ENCODE results near the gene UNG. TPM values are rescaled to one million over a fixed set of nuclear protein-coding genes. Genes with fewer than 3 reads are reported as not detected.

The UNG gene
- total and polyA plus RNA-seq, 9 of the 15 experiments (the other 6 are each of a cell fraction or from before 2014, with no cell fraction given), result 8.4 to 59.8 (median 41.0) TPM

DNA sequence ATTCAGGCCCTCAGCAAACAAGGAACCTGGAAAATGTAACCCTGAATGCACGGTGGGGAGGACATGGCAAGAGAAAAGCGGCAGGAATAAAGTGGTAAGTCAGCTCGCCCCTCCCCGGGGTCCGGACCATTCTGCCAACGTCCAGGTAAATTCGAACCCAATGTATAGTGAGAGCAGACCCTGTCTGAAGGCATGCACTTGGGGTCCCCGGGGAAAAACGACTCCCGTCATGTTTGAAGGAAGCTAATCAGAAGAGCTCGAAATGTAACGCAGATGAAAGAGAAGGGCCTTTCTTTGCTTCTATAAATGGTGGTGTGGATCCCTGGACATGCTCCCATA lies 19.2 kb downstream of the UNG start:
- Histone ChIP-seq H3K4me2 (ENCODE audit: insufficient read depth, low read length) (no peak overlapping the region), H3K27ac (ENCODE audit: extremely low read depth, low read depth, low read length) (no peak overlapping the region), H3K36me3 (ENCODE audit: control insufficient read depth, insufficient read depth, low read length) (no peaks in the 10 kb centered on the region), H2AFZ (ENCODE audit: low read depth, low read length) (no peak overlapping the region), H3K27me3 (ENCODE audit: control insufficient read depth in 2 of 2, insufficient read depth in 2 of 2, low read length in 2 of 2) (peaks cover 0 to 2% of the 10 kb centered on the region in 2 experiments; a peak in 2 of 5 replicates), H3K9me3 (replicated peaks; ENCODE audit: control insufficient read depth, insufficient read depth, low read depth, low read length) (no peaks in the 10 kb centered on the region), H4K20me1 (replicated peaks; ENCODE audit: control insufficient read depth, insufficient read depth, low read length) (no peaks in the 10 kb centered on the region), H3K4me3 (no peak overlapping the region), H3K9ac (ENCODE audit: insufficient read depth in 1 of 2, low read depth in 2 of 2, low read length in 2 of 2) (no peak overlapping the region), H3K4me1 (replicated peaks in 1 of 2; ENCODE audit: control insufficient read depth in 2 of 2, insufficient read depth in 2 of 2, low read length in 2 of 2) (peaks cover 3 to 7% of the 10 kb centered on the region in 2 experiments), H3K79me2 (ENCODE audit: control insufficient read depth, insufficient read depth, low read length) (no peaks in the 10 kb centered on the region), H3K9me1 (ENCODE audit: control insufficient read depth, insufficient read depth, low read length) (no peaks in the 10 kb centered on the region)
- intact Hi-C loops (cut with micrococcal nuclease) (no loop called here), in situ Hi-C loops (cut with MboI) (loop anchor here (10.0 kb wide), 1 partner anchor 268 kb away; no protein-coding TSS in a partner anchor)
- TF ChIP-seq SAP30 (IDR thresholded peaks at IDR 0.05; ENCODE audit: borderline replicate concordance, insufficient read depth, low read depth, low read length, poor library complexity, severe bottlenecking), result no peak
- TF ChIP-seq, protein P1, sequence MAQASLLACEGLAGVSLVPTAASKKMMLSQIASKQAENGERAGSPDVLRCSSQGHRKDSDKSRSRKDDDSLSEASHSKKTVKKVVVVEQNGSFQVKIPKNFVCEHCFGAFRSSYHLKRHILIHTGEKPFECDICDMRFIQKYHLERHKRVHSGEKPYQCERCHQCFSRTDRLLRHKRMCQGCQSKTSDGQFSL (CRISPR knock-in tag; IDR thresholded peaks at IDR 0.05), result no peak
- TF ChIP-seq, protein P1 (tag; IDR thresholded peaks at IDR 0.05), result no peak
- TF ChIP-seq, protein P2, sequence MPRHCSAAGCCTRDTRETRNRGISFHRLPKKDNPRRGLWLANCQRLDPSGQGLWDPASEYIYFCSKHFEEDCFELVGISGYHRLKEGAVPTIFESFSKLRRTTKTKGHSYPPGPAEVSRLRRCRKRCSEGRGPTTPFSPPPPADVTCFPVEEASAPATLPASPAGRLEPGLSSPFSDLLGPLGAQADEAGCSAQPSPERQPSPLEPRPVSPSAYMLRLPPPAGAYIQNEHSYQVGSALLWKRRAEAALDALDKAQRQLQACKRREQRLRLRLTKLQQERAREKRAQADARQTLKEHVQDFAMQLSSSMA (CRISPR knock-in tag; IDR thresholded peaks at IDR 0.05), result no peak
- TF ChIP-seq SNRNP70 (optimal IDR thresholded peaks at IDR 0.05; ENCODE audit: low read depth, low read length), result no peak
- TF ChIP-seq RBM39 (optimal IDR thresholded peaks at IDR 0.05; ENCODE audit: low read depth, low read length), result no peak
- TF ChIP-seq, protein P3, sequence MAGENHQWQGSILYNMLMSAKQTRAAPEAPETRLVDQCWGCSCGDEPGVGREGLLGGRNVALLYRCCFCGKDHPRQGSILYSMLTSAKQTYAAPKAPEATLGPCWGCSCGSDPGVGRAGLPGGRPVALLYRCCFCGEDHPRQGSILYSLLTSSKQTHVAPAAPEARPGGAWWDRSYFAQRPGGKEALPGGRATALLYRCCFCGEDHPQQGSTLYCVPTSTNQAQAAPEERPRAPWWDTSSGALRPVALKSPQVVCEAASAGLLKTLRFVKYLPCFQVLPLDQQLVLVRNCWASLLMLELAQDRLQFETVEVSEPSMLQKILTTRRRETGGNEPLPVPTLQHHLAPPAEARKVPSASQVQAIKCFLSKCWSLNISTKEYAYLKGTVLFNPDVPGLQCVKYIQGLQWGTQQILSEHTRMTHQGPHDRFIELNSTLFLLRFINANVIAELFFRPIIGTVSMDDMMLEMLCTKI (IDR thresholded peaks at IDR 0.05; ENCODE audit: partially characterized antibody), result no peak
- TF ChIP-seq WHSC1 (IDR thresholded peaks at IDR 0.05; ENCODE audit: low read length), result no peak
- TF ChIP-seq, protein P4, sequence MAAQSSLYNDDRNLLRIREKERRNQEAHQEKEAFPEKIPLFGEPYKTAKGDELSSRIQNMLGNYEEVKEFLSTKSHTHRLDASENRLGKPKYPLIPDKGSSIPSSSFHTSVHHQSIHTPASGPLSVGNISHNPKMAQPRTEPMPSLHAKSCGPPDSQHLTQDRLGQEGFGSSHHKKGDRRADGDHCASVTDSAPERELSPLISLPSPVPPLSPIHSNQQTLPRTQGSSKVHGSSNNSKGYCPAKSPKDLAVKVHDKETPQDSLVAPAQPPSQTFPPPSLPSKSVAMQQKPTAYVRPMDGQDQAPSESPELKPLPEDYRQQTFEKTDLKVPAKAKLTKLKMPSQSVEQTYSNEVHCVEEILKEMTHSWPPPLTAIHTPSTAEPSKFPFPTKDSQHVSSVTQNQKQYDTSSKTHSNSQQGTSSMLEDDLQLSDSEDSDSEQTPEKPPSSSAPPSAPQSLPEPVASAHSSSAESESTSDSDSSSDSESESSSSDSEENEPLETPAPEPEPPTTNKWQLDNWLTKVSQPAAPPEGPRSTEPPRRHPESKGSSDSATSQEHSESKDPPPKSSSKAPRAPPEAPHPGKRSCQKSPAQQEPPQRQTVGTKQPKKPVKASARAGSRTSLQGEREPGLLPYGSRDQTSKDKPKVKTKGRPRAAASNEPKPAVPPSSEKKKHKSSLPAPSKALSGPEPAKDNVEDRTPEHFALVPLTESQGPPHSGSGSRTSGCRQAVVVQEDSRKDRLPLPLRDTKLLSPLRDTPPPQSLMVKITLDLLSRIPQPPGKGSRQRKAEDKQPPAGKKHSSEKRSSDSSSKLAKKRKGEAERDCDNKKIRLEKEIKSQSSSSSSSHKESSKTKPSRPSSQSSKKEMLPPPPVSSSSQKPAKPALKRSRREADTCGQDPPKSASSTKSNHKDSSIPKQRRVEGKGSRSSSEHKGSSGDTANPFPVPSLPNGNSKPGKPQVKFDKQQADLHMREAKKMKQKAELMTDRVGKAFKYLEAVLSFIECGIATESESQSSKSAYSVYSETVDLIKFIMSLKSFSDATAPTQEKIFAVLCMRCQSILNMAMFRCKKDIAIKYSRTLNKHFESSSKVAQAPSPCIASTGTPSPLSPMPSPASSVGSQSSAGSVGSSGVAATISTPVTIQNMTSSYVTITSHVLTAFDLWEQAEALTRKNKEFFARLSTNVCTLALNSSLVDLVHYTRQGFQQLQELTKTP (IDR thresholded peaks at IDR 0.05; ENCODE audit: low read depth in 1 of 2, partially characterized antibody in 2 of 2), result no peak
- TF ChIP-seq RBBP5 (IDR thresholded peaks at IDR 0.05; ENCODE audit: borderline replicate concordance, insufficient read depth, low read length, poor library complexity, severe bottlenecking), result no peak
- TF ChIP-seq SAFB (IDR thresholded peaks at IDR 0.05; ENCODE audit: borderline replicate concordance, low read depth, low read length), result no peak
- no TSS peak for BruUV-seq (replicated peaks)
- DNase-seq (ENCODE audit: extremely low read depth in 1 of 4, low spot score in 3 of 4) (no peak), FAIRE-seq (no peak), ATAC-seq (no peak)
- ChIA-PET POLR2A (interaction anchor here (0.5 to 1.0 kb wide), 4 partner anchors 17 to 648 kb away, joined by 3 to 4 read pairs (median 3); no protein-coding TSS in a partner anchor), CTCF (ENCODE audit: low intra/inter-chr PET ratio) (no interaction called here)
- WGBS (ENCODE audit: insufficient coverage, low coverage, missing lambda C conversion rate), result 39% methylated on average over 12 of the region's 12 CpGs

All from K562 (cell line).